Neural progenitor cell (in vitro differentiated cells): ENCODE results near the gene CDK13. TPM values are rescaled to one million over a fixed set of nuclear protein-coding genes. Genes with fewer than 3 reads are reported as not detected.

Source experiments
- DNase-seq: peaks from one replicate; pipeline ENCODE4 v3.0.0-alpha.2; 2016; ENCODE audit warnings: low spot score
- H2AFZ ChIP-seq: fragments of 200-600 bp; sonication (generic); replicated peaks from 2 replicates; pipeline ENCODE4 v1.6.1; 2016; ENCODE audit warnings: antibody characterized with exemption
- H3F3A ChIP-seq: fragments of 200-600 bp; sonication (generic); 2 replicates; pipeline ENCODE4 v1.6.1; 2016; ENCODE audit warnings: antibody characterized with exemption, low read depth
- H3K27ac ChIP-seq: fragments of 200-600 bp; sonication (generic); 2 replicates; pipeline ENCODE4 v1.5.1; 2016; ENCODE audit warnings: mild to moderate bottlenecking
- H3K27me3 ChIP-seq: fragments of 200-600 bp; sonication (generic); 2 replicates; pipeline ENCODE4 v1.6.1; 2016; ENCODE audit warnings: mild to moderate bottlenecking, moderate library complexity
- H3K36me3 ChIP-seq: fragments of 200-600 bp; sonication (generic); 2 replicates; pipeline ENCODE4 v1.5.1; 2016
- H3K4me1 ChIP-seq: fragments of 200-600 bp; sonication (generic); 2 replicates; pipeline ENCODE4 v1.6.1; 2016; ENCODE audit warnings: mixed run types
- H3K4me2 ChIP-seq: fragments of 200-600 bp; sonication (generic); 2 replicates; pipeline ENCODE4 v1.6.1; 2016
- H3K4me3 ChIP-seq: fragments of 200-600 bp; sonication (generic); 2 replicates; pipeline ENCODE4 v1.5.1; 2016
- H3K79me2 ChIP-seq: fragments of 200-600 bp; sonication (generic); 2 replicates; pipeline ENCODE4 v1.6.1; 2016; ENCODE audit warnings: low read depth
- H3K9ac ChIP-seq: fragments of 200-600 bp; sonication (generic); 2 replicates; pipeline ENCODE4 v1.6.1; 2016
- H3K9me3 ChIP-seq: fragments of 200-600 bp; sonication (generic); 2 replicates; pipeline ENCODE4 v1.5.1; 2016; ENCODE audit warnings: low read depth
- H4K20me1 ChIP-seq: fragments of 200-600 bp; sonication (generic); 2 replicates; pipeline ENCODE4 v1.6.1; 2016; ENCODE audit warnings: low read depth
- H3K27ac Mint-ChIP-seq: 3 replicates; pipeline ENCODE4 v1.8.0; 2021; ENCODE audit warnings: mixed read lengths
- H3K27me3 Mint-ChIP-seq: 2 replicates; pipeline ENCODE4 v1.8.0; 2022; ENCODE audit warnings: low read depth, mild to moderate bottlenecking, inconsistent platforms, moderate library complexity, mixed read lengths; ENCODE audit not compliant: insufficient read depth
- H3K36me3 Mint-ChIP-seq: 3 replicates; pipeline ENCODE4 v1.8.0; 2021; ENCODE audit warnings: mixed read lengths
- H3K4me1 Mint-ChIP-seq: 3 replicates; pipeline ENCODE4 v1.8.0; 2021; ENCODE audit warnings: mixed read lengths
- H3K4me3 Mint-ChIP-seq: 3 replicates; pipeline ENCODE4 v1.8.0; 2021; ENCODE audit warnings: mild to moderate bottlenecking, moderate library complexity, mixed read lengths
- H3K9me3 Mint-ChIP-seq: 3 replicates; pipeline ENCODE4 v1.8.0; 2020; ENCODE audit warnings: mixed read lengths
- EZH2 ChIP-seq: fragments of 200-600 bp; sonication (generic); IDR thresholded peaks from 2 replicates; pipeline ENCODE4 v1.6.1; 2017; ENCODE audit warnings: antibody characterized with exemption, mild to moderate bottlenecking, moderate library complexity
- EZH2phosphoT487 ChIP-seq: fragments of 200-600 bp; sonication (generic); IDR thresholded peaks from 2 replicates; pipeline ENCODE4 v1.6.1; 2017; ENCODE audit warnings: antibody characterized with exemption
- total RNA-seq: library from RNA; depleted of rRNA; stranded (reverse); fragments of >200 nt; gene quantifications from 2 replicates; pipeline ENCODE4 v1.2.3, GENCODE V29; 2015; ENCODE audit warnings: low replicate concordance
- TF ChIP-seq, protein P1 (sequence below): fragments of 200-600 bp; sonication (generic); IDR thresholded peaks from 2 replicates; pipeline ENCODE4 v1.5.1; 2017; ENCODE audit warnings: antibody characterized with exemption, mild to moderate bottlenecking

The CDK13 gene
- total RNA-seq, 1 donor from 2014 or later = 75.5 TPM

DNA sequence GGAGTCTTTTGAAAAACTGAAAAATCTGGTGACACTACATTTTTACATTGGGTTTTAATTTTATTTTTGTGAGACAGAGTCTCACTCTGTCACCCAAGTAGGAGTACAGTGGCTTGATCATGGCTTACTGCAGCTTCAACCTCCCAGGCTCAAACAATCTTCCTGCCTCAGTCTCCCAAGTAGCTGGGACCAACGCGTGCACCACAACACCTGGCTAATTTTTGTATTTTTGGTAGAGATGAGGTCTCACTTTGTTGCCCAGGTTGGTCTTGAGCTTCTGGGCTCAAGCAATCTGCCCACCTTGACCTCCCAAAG lies 172.8 kb downstream of the CDK13 start:
- no peaks in the 10 kb centered on the region for H3K27me3 Mint-ChIP-seq

GRCh38 chr7:40133561-40134427 lies 183.7 kb downstream of the CDK13 start:
- peak overlapping the region; percentile 91 for H3K4me2 ChIP-seq
- Mint-ChIP-seq H3K9me3 (no peaks in the 10 kb centered on the region), H3K4me1 (peaks cover 12% of the 10 kb centered on the region), H3K27me3 (peaks cover 2% of the 10 kb centered on the region), H3K36me3 (peaks cover 5% of the 10 kb centered on the region), H3K27ac (peak overlapping the region; percentile 86), H3K4me3 (peak overlapping the region; percentile 98)
- H2AFZ ChIP-seq = peak overlapping the region; percentile 99
- TF ChIP-seq EZH2phosphoT487 (no peak), EZH2 (no peak)
- TF ChIP-seq, protein P1, sequence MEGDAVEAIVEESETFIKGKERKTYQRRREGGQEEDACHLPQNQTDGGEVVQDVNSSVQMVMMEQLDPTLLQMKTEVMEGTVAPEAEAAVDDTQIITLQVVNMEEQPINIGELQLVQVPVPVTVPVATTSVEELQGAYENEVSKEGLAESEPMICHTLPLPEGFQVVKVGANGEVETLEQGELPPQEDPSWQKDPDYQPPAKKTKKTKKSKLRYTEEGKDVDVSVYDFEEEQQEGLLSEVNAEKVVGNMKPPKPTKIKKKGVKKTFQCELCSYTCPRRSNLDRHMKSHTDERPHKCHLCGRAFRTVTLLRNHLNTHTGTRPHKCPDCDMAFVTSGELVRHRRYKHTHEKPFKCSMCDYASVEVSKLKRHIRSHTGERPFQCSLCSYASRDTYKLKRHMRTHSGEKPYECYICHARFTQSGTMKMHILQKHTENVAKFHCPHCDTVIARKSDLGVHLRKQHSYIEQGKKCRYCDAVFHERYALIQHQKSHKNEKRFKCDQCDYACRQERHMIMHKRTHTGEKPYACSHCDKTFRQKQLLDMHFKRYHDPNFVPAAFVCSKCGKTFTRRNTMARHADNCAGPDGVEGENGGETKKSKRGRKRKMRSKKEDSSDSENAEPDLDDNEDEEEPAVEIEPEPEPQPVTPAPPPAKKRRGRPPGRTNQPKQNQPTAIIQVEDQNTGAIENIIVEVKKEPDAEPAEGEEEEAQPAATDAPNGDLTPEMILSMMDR = no peak
- no peaks in the 10 kb centered on the region for H3K9me3 ChIP-seq
- peaks cover 15% of the 10 kb centered on the region for H4K20me1 ChIP-seq
- H3F3A ChIP-seq = peaks cover 13% of the 10 kb centered on the region
- H3K4me1 ChIP-seq = peaks cover 9% of the 10 kb centered on the region
- H3K79me2 ChIP-seq = peaks cover 56% of the 10 kb centered on the region
- DNase-seq = peak; percentile 78
- H3K36me3 ChIP-seq = no peaks in the 10 kb centered on the region
- H3K4me3 ChIP-seq = peak overlapping the region; percentile 92
- peaks cover 15% of the 10 kb centered on the region for H3K27me3 ChIP-seq
- H3K9ac ChIP-seq = peak overlapping the region; percentile 91
- H3K27ac ChIP-seq = peak overlapping the region; percentile 94

More for the DNA sequence above, 172.8 kb downstream of the CDK13 start:
- Histone ChIP-seq H3K9me3 (no peaks in the 10 kb centered on the region), H3K79me2 (peaks cover 19% of the 10 kb centered on the region), H4K20me1 (no peaks in the 10 kb centered on the region), H3K4me1 (no peaks in the 10 kb centered on the region), H3K9ac (no peak overlapping the region), H3K27ac (no peak overlapping the region), H3K27me3 (no peaks in the 10 kb centered on the region), H2AFZ (no peak overlapping the region), H3K4me3 (no peak overlapping the region), H3K36me3 (no peaks in the 10 kb centered on the region), H3F3A (no peaks in the 10 kb centered on the region), H3K4me2 (no peak overlapping the region)
- DNase-seq = no peak
- H3K36me3 Mint-ChIP-seq = peaks cover 11% of the 10 kb centered on the region
- H3K9me3 Mint-ChIP-seq = no peaks in the 10 kb centered on the region
- no peaks in the 10 kb centered on the region for H3K4me1 Mint-ChIP-seq
- no peak overlapping the region for H3K27ac Mint-ChIP-seq
- TF ChIP-seq EZH2 (no peak), EZH2phosphoT487 (no peak)
- TF ChIP-seq, protein P1 = no peak
- H3K4me3 Mint-ChIP-seq = no peak overlapping the region

GRCh38 chr7:40134428-40135316 lies 184.6 kb downstream of the CDK13 start, which contains the start of the genes MPLKIP and SUGCT:
TSS of gene MPLKIP (minus strand) at chr7:40134622. CDS start at chr7:40134567, 55 bp downstream.
TSS of gene SUGCT (plus strand) at chr7:40135005.
- Histone ChIP-seq H3K36me3 (no peaks in the 10 kb centered on the region), H3K4me2 (peak within 1 kb of the TSS; percentile 91), H3K27me3 (peaks cover 15% of the 10 kb centered on the region), H3K9me3 (no peaks in the 10 kb centered on the region), H3K27ac (peak within 1 kb of the TSS; percentile 94), H3K4me1 (peaks cover 9% of the 10 kb centered on the region), H4K20me1 (peaks cover 15% of the 10 kb centered on the region), H2AFZ (peak within 1 kb of the TSS; percentile 99), H3F3A (peaks cover 13% of the 10 kb centered on the region), H3K4me3 (peak within 1 kb of the TSS; percentile 92), H3K9ac (peak within 1 kb of the TSS; percentile 91), H3K79me2 (peaks cover 47% of the 10 kb centered on the region)
- H3K36me3 Mint-ChIP-seq = peaks cover 3% of the 10 kb centered on the region
- peaks cover 12% of the 10 kb centered on the region for H3K4me1 Mint-ChIP-seq
- no peaks in the 10 kb centered on the region for H3K9me3 Mint-ChIP-seq
- peak within 1 kb of the TSS; percentile 98 for H3K4me3 Mint-ChIP-seq
- TF ChIP-seq, protein P1 = peak; percentile 91
- no peak for TF ChIP-seq EZH2phosphoT487
- TF ChIP-seq EZH2 = no peak
- peaks cover 2% of the 10 kb centered on the region for H3K27me3 Mint-ChIP-seq
- DNase-seq = peak; percentile 92
- H3K27ac Mint-ChIP-seq = peak within 1 kb of the TSS; percentile 99
